ENCODE measurements around the gene KCNK7.

KCNK7 gene

DNA sequence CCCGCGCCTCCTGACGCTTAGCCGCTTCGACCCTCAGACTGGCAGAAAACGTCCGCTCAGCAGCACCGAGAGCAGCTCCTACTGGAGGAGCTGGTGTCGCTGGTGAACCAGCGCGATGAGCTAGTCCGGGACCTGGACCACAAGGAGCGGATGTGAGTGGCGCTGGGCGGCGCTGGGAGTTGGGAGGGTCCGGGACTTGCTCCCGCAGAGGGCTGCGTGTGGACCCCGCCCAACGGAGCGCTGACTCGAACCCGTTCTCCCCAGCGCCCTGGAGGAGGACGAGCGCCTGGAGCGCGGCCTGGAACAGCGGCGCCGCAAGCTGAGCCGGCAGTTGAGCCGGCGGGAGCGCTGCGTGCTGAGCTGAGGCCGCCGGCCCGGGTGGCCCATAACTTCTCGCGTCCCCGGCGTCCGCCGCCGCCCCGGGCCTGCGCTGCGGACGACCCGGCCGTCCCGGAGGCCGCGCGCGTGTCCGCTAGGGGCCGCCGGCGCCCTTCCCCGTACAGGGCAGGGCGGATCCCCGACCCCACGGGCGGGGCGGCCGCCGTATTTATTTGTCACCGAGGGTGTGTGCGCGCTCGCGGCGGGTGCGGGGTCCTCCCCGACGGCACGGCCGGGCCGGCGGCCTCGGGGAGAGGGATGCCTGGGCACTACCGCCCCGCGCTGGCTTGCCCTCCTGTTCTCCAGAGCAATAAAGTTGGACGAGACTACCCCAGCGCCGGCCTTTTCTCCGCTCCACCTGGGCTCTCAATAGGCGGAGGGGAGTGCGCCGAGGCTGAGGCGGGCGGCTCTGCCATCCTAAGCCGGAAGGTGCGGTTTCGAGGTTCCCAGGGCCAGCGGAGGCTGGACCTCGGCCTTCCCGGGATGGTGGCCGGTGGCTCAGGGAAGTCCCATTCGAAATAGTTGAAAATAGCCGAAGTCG lies 3.4 kb downstream of the KCNK7 start:
- H3K4me3 ChIP-seq (ENCODE audit: low read depth, low read length) = no peak overlapping the region
- TF ChIP-seq, protein P1, sequence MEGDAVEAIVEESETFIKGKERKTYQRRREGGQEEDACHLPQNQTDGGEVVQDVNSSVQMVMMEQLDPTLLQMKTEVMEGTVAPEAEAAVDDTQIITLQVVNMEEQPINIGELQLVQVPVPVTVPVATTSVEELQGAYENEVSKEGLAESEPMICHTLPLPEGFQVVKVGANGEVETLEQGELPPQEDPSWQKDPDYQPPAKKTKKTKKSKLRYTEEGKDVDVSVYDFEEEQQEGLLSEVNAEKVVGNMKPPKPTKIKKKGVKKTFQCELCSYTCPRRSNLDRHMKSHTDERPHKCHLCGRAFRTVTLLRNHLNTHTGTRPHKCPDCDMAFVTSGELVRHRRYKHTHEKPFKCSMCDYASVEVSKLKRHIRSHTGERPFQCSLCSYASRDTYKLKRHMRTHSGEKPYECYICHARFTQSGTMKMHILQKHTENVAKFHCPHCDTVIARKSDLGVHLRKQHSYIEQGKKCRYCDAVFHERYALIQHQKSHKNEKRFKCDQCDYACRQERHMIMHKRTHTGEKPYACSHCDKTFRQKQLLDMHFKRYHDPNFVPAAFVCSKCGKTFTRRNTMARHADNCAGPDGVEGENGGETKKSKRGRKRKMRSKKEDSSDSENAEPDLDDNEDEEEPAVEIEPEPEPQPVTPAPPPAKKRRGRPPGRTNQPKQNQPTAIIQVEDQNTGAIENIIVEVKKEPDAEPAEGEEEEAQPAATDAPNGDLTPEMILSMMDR (IDR thresholded peaks at IDR 0.05; ENCODE audit: low read depth, low read length) = no peak

DNA sequence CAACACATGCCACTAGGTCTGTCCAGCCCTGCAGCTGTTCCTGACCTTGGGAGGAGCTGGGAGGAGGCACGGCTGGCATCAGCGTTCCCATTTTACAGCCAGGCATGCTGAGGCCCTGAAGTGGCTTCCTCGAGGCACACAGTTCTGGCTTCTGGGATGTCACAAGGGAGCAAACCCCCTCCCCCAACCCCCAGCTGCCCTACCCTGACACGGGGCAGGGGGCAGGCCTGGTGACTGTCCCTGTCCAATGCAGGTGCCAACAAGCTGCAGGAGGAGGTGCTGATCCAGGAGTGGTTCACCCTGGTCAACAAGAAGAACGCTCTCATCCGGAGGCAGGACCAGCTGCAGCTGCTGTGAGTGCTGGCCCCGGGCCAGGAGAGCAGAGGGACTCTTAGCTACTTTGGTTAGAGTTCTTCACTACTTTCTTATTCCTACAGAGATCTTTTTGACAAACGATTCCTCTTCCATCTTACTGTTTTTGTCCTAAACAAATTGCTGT lies 5.3 kb downstream of the KCNK7 start:
- TF ChIP-seq, protein P1 (IDR thresholded peaks at IDR 0.05; ENCODE audit: low read depth, low read length) = no peak
- H3K4me3 ChIP-seq (ENCODE audit: low read depth, low read length) = no peak overlapping the region

DNA sequence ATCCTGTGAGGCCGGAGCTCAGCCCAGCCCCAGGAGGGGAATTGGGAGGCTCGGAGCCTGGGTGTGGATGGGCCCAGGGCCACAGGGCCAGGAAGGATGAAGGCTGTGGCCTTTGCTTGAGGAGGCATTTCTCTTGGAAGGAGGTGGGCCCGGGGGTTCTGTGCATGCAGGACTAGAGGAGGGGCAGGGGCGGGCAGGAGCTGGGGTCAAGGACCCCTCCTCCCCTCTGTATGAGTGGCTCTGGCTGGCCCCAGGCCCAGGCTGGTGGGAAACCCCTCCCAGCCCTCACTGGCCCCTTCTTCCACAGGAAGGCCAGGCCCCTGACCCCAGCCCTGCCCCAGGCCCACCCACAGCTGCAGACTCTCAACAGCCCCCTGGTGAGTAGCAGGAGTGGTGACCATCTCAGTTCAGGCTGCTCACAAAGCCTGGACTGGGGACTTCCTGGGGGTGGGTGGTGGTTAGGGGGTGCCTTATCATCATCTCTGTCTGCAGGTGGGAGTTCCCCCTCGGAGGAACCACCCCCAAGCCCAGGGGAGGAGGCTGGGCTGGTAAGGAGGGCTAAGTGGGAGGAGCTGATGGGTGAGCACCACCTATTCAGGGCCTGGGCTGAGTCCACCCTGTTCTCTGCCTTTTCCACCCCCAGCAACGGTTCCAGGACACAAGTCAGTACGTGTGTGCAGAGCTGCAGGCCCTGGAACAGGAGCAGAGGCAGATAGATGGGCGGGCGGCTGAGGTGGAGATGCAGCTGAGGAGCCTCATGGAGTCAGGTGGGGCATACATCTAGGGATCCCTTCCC lies 6.0 kb downstream of the KCNK7 start:
- TF ChIP-seq, protein P1 (IDR thresholded peaks at IDR 0.05; ENCODE audit: low read depth, low read length) = no peak

DNA sequence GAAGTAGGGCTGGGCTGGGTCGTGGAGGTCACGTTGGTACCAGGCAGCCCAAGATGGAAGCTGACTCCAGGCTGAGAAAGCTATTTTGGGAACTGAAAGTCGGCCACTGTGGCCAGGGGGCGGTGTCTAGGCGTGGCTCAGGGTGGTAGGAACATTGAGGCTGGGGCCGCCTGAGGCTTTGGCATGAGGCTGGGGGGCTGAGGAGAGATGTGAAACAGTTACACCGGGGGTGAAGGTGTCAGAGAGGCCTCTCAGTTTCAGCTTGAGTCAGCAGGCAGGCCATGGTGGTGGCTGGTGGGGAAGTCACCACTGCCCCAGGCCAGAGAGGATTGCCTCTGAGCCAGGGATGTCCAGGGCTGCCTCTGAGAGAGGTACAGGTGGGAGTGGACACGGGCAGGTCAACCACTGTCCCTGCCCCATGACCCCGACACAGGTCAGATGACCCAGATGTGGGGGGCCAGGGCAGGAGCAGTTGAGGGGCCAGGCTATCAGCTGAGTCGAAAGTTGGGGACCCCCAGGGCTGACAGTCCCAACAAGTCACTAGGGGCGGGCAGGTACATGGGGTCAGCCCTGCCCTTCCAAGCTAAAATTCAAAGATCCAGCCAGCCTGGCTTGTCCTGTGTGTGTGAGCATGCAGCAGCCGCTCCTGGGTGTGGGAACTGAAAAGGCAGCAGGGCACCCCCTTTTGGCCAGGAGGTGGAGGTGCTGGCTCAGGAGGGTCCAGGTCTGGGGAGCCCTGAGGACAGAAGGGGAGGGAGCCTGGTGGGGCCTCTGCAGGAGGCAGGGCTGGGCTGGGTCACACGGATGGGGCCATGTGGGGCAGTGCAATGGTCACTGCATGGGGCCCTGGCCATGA lies 7.2 kb downstream of the KCNK7 start:
- TF ChIP-seq, protein P1 (IDR thresholded peaks at IDR 0.05; ENCODE audit: low read depth, low read length) = peak; percentile 41
- no peak overlapping the region for H3K4me3 ChIP-seq (ENCODE audit: low read depth, low read length)

More for the DNA sequence above, 6.0 kb downstream of the KCNK7 start:
- no peak overlapping the region for H3K4me3 ChIP-seq (ENCODE audit: low read depth, low read length)

DNA sequence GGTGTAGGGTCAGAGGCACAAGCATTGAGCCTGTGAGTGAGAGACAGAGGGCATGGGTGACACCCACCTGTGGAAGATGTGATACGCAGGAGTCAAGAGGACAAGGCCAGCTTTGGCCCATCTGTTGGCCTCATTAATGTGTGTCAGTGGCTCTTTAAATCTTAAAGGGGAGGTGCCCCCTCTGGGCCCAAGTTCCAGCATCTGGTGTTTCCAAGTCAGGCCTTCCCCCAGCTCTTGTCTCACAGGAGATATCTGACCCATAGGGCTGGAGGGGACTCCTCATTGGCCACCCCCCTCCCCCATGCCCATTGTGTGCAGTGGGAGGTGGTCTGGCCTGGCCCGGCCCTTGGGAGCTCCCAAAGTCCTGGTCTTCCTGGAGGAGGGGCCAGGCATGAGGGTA lies 8.9 kb downstream of the KCNK7 start:
- no peak overlapping the region for H3K4me3 ChIP-seq (ENCODE audit: low read depth, low read length)
- TF ChIP-seq, protein P1 (IDR thresholded peaks at IDR 0.05; ENCODE audit: low read depth, low read length) = no peak

DNA sequence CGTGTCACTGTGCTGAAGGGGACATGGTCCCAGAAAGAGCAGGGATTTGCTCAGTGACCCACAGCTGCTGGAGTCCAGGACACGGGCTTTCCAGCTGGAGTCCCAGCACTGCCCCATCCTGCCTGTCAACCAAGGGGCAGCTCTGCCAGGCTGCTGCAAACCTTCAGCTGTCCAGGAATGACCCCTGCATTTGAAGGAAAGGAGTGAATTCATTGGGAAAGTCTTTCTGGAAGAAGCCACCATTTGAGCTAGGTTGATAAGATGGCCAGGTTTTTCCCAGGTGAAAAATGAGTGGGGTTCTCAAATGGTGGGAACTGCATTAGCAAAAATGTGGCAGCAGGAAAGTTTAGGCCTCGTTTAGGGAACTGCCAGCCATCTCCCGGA lies 9.4 kb downstream of the KCNK7 start:
- TF ChIP-seq, protein P1 (IDR thresholded peaks at IDR 0.05; ENCODE audit: low read depth, low read length) = no peak
- H3K4me3 ChIP-seq (ENCODE audit: low read depth, low read length) = no peak overlapping the region

All from WI38 (cell line).